HUES48 (cell line): Measurements from ENCODE around the gene PLEKHA1.

Source experiments
- H3K27ac ChIP-seq: one replicate; pipeline ENCODE4 v1.7.0; 2013; ENCODE audit warnings: low read depth, low read length, inconsistent platforms
- H3K27me3 ChIP-seq: 2 replicates; pipeline ENCODE4 v1.6.1; 2013; ENCODE audit warnings: mild to moderate bottlenecking, low read length; ENCODE audit not compliant: control insufficient read depth, insufficient read depth
- H3K36me3 ChIP-seq: 2 replicates; pipeline ENCODE4 v1.6.1; 2013; ENCODE audit warnings: low read length; ENCODE audit not compliant: control insufficient read depth, insufficient read depth
- H3K4me1 ChIP-seq: 2 replicates; pipeline ENCODE4 v1.6.1; 2013; ENCODE audit warnings: mild to moderate bottlenecking, low read length; ENCODE audit not compliant: control insufficient read depth, insufficient read depth
- H3K4me3 ChIP-seq: 2 replicates; pipeline ENCODE4 v1.5.1; 2013; ENCODE audit warnings: mild to moderate bottlenecking, low read depth, low read length
- H3K9ac ChIP-seq: 2 replicates; pipeline ENCODE4 v1.6.1; 2013; ENCODE audit warnings: mild to moderate bottlenecking, low read depth, low read length, moderate library complexity
- H3K9me3 ChIP-seq: 2 replicates; pipeline ENCODE4 v1.6.1; 2013; ENCODE audit warnings: low read length; ENCODE audit not compliant: control insufficient read depth, insufficient read depth

The PLEKHA1 gene

DNA sequence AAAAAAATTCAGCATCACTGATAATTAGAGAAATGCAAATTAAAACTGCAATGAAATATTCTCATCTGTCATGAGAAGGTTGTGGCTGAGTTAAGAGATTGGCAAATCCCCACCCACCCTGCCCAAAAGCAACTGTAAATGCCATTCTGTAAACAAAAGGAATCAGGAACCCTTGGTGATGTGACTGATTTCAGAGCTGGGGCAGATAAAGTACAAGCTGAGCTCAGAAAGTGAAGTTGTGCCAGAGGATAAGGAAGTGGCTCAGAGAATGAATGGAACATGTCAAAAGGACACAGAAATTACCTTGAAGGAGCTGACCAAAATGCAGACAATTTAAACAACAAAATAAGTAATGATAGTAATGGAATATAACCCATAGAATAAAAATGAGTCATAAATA is 47.2 kb downstream of the PLEKHA1 start:
- H3K4me1 ChIP-seq = peaks cover 14% of the 10 kb centered on the region; the same call in 1 of the 2 replicates
- H3K4me3 ChIP-seq = no peak overlapping the region
- H3K27me3 ChIP-seq = no peaks in the 10 kb centered on the region
- H3K9ac ChIP-seq = no peak overlapping the region
- no peaks in the 10 kb centered on the region for H3K9me3 ChIP-seq
- H3K27ac ChIP-seq = no peak overlapping the region
- peaks cover 60% of the 10 kb centered on the region for H3K36me3 ChIP-seq

DNA sequence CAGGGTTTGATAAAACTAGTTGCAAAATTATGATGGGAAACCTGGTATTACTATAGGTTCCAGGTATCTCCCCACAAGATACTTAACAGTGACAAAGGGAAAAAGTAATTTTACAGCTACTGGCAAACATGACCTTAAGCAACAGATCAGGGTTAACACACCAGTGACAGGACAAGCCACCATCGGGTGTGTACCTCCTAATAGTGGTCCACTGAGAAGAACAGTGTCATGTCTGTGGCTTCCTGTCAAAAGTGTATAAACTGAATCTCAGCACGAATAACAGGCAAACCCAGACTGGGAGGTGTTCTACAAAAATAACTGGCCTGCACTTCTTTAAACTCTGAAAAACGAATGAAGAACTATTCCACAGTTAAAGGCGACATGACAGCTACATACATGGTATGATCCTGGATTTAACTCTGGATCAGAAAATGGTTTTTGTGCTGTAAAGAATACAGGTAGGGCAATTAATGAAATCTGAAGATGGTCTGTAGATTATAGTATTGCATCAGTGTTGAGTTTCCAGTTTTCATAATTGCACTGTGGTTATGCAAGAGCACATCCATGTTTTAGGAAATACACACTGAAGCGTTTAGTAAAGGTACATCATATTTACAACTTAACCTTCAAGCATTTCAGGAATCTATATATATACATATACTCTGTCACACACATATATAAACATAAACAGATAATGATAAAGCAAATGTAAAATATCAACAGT is 47.9 kb downstream of the PLEKHA1 start:
- H3K27me3 ChIP-seq = no peaks in the 10 kb centered on the region
- no peaks in the 10 kb centered on the region for H3K9me3 ChIP-seq
- H3K27ac ChIP-seq = no peak overlapping the region
- H3K36me3 ChIP-seq = peaks cover 61% of the 10 kb centered on the region
- no peak overlapping the region for H3K9ac ChIP-seq
- H3K4me1 ChIP-seq = peaks cover 14% of the 10 kb centered on the region; the same call in 1 of the 2 replicates
- H3K4me3 ChIP-seq = no peak overlapping the region

DNA sequence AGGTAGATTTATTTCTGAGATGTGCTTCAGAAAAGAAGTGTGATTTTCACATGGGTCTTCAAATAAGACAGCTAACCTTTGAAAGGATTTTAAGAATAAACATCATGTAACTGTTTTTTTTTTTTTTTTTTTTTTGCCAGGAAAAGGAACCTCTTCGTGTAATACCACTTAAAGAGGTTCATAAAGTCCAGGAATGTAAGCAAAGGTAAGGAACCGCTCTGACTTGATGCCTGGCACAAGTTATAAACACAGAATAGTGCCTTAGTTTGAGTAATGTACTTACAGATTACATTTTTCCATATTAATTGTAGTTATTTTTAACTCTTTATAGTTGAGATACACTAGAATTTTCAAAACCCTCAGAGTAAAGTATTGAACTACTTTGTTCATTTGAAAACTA is 49.6 kb downstream of the PLEKHA1 start:
- Histone ChIP-seq H3K9me3 (no peaks in the 10 kb centered on the region), H3K36me3 (peaks cover 61% of the 10 kb centered on the region), H3K4me1 (peaks cover 9% of the 10 kb centered on the region; the same call in 1 of the 2 replicates), H3K9ac (no peak overlapping the region), H3K27me3 (no peaks in the 10 kb centered on the region), H3K27ac (no peak overlapping the region), H3K4me3 (no peak overlapping the region)

DNA sequence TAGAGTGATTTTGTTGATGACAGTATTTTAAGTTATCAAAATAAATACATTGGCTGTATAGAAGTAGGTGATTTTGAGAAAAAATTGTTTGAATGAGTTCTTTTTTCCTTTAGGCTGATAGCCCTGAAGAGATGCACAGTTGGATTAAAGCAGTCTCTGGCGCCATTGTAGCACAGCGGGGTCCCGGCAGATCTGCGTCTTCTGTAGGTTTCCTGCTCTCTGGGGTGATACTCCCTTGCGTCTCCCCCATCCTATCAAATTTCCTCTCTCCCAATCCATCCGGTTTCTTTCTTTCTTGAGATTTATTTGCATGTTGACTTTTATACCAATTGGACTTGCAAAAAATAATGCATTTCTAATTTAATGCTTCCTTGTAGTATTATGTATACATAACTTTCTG is 52.3 kb downstream of the PLEKHA1 start:
- no peaks in the 10 kb centered on the region for H3K9me3 ChIP-seq
- no peak overlapping the region for H3K4me3 ChIP-seq
- H3K9ac ChIP-seq = no peak overlapping the region
- H3K36me3 ChIP-seq = peaks cover 62% of the 10 kb centered on the region
- H3K27me3 ChIP-seq = no peaks in the 10 kb centered on the region
- H3K4me1 ChIP-seq = no peaks in the 10 kb centered on the region
- H3K27ac ChIP-seq = no peak overlapping the region

DNA sequence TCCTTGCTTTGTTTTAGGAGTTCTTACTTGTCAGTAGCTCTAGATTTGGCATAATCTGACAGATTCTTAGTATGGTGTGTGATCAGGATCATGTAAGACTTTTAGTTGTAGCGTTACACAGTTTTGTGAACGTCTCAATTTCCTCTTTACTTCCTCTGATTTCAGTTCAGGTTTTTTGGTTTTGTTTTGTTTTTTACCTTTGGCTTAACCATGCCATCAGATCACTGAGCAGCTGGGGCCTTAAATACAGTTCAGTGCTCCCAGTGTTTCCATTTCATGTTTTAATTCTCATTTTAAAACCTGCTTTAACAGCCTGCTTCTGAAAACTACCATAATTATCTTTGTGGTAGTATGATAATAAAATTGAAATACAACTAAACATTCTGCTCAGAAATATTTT is 52.8 kb downstream of the PLEKHA1 start:
- H3K9ac ChIP-seq = no peak overlapping the region
- no peaks in the 10 kb centered on the region for H3K9me3 ChIP-seq
- no peak overlapping the region for H3K4me3 ChIP-seq
- H3K4me1 ChIP-seq = no peaks in the 10 kb centered on the region
- no peaks in the 10 kb centered on the region for H3K27me3 ChIP-seq
- H3K27ac ChIP-seq = no peak overlapping the region
- peaks cover 63% of the 10 kb centered on the region for H3K36me3 ChIP-seq

DNA sequence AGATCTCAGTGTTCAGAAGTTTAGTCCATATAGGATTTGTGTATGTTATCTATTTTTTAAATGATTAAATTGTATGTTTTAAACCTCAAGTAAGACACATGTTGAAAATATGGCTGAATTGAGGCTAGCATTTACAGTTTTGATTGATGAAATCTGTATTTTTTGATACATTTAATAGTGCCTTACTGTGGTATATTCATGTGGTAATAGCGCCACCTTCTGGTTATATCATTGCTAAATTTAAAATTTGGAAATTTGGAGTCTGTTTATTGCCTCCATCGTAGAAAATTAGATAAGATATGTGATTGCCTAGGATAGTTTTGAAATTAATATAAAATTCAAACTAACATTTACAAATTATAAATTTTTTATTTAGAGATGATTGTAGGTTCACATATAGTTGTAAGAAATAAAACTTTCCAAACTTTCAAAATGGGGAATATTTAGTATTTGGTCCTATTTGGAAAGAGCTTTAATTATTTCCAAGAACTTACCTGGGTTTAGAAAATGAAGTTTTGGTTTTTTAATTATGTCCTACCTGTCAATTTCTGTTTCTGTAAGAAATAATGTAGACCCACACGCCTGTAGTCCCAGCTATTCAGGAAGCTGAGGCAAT is 60.8 kb downstream of the PLEKHA1 start:
- Histone ChIP-seq H3K27me3 (no peaks in the 10 kb centered on the region), H3K4me1 (no peaks in the 10 kb centered on the region), H3K9ac (no peak overlapping the region), H3K27ac (no peak overlapping the region), H3K36me3 (peaks cover 16% of the 10 kb centered on the region), H3K9me3 (no peaks in the 10 kb centered on the region), H3K4me3 (no peak overlapping the region)

DNA sequence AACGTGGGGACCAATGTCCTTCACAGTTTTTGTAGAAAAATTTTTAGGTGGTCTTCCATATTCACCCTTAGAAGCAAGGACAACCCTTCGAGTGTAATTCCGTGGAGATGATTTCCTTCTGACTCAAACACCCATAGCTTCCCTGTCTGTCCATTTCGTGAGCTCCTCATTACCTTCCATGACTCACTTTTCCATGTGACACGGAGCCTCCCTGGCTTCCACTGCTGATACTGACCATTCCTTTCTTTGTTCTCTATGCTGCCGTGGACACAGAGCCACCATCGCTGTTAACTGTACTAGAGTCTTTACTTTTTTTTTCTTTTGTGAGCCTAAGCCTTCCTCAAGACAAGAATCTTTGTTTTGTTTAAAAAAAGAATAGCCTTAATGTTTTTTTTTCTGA is 67.5 kb downstream of the PLEKHA1 start:
- Histone ChIP-seq H3K36me3 (no peaks in the 10 kb centered on the region), H3K27ac (no peak overlapping the region), H3K4me3 (no peak overlapping the region), H3K27me3 (no peaks in the 10 kb centered on the region), H3K9me3 (peaks cover 4% of the 10 kb centered on the region), H3K9ac (no peak overlapping the region), H3K4me1 (no peaks in the 10 kb centered on the region)

DNA sequence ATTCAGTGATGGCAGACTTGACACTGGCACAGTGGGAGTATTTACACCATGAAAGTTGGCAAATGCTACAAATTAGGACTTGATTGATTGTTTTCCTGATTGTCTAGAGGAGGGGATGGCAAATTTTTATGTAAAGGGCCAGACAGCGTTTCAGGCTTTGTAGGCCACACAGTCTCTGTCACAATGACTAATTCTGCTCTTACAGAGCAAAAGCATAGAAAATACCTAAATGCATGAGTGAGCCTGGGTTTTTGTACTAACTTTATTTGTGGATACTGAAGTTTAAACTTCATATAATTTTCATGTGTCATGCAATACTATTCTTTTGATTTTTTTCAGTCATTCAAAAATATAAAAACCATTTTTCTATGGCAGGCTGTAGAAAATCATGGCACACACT is 71.0 kb downstream of the PLEKHA1 start:
- no peak overlapping the region for H3K27ac ChIP-seq
- H3K4me1 ChIP-seq = no peaks in the 10 kb centered on the region
- no peaks in the 10 kb centered on the region for H3K27me3 ChIP-seq
- H3K9me3 ChIP-seq = peaks cover 4% of the 10 kb centered on the region
- H3K9ac ChIP-seq = no peak overlapping the region
- H3K4me3 ChIP-seq = no peak overlapping the region
- no peaks in the 10 kb centered on the region for H3K36me3 ChIP-seq

DNA sequence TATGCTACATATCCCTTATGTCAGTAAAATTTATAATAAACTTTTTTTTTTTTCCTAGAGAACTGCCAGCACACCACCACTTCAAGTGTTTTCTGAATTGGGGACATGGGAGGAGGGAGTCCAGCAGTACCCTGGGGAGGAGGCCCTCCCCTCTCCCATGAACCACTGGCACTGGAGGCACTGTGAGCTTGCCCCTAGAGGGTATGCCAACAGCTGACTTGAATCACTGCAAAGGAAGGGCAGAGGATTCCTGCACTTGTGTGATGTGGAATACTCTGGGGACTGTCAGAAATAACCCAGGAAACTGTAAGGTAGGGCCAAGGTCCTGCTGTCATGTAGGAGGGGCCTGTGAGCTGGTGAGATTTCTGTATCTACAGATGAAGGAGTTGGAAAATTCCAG is 71.4 kb downstream of the PLEKHA1 start:
- H3K27ac ChIP-seq = no peak overlapping the region
- no peak overlapping the region for H3K4me3 ChIP-seq
- H3K4me1 ChIP-seq = no peaks in the 10 kb centered on the region

DNA sequence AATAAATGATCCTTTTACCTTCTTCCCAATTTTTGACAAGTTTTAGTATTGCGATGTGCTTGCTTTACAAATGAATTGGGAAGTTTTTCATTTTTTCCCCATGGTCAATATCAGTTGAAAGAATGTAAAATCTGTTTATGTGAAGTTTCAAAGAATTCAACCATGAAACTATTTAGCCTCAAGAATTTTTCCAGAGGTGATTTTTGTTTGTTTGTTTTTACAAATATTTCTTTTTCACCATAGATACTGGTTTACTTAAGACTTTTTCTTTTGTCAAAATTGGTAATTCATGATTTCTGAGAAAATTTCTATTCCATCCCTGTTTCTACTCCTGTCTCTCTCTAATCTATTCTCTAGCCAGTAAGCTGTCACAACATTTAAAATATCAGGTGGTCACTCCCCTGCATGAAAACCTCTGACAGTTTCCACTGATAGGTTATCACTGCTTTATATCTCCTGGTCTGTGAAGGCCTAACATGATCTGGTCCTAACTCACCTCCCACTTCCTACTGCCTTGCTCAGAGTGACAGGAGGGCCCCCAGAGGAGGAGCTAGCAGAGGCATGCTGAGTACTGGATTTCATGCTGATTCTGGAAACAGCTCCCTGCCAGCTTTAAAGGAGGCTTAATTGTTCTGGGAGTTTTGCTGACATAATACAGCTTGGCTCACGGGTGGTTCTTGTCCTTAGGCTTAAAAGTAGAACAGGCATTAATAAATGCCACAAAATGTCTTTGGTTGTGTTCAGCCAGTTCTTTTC is 72.3 kb downstream of the PLEKHA1 start:
- Histone ChIP-seq H3K27ac (no peak overlapping the region), H3K9ac (no peak overlapping the region), H3K36me3 (no peaks in the 10 kb centered on the region), H3K4me1 (no peaks in the 10 kb centered on the region), H3K4me3 (no peak overlapping the region), H3K9me3 (peaks cover 4% of the 10 kb centered on the region), H3K27me3 (no peaks in the 10 kb centered on the region)

More for the DNA sequence above, 71.4 kb downstream of the PLEKHA1 start:
- Histone ChIP-seq H3K27me3 (no peaks in the 10 kb centered on the region), H3K9ac (no peak overlapping the region), H3K36me3 (no peaks in the 10 kb centered on the region), H3K9me3 (peaks cover 4% of the 10 kb centered on the region)

DNA sequence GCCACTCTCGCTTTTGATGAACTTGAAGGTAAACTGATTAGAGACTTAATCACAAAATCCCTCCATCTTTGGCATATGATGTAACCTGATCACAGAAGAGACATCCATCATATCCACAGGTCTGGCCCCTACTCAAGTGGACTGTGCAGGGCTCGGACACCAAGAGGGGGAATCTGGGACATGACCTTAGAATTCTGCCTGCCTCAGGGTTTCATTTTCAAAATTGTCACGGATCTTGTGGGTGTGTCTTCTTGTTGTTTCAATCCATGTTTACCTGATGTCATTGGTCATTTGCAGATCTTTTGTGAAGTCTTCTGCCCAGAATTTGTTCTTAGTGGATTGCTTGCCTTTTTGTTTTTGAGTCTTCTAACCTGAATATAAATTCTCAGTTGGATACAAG is 74.1 kb downstream of the PLEKHA1 start:
- H3K9me3 ChIP-seq = peaks cover 4% of the 10 kb centered on the region
- no peak overlapping the region for H3K9ac ChIP-seq
- no peaks in the 10 kb centered on the region for H3K4me1 ChIP-seq
- no peak overlapping the region for H3K27ac ChIP-seq
- H3K36me3 ChIP-seq = no peaks in the 10 kb centered on the region
- H3K27me3 ChIP-seq = no peaks in the 10 kb centered on the region
- no peak overlapping the region for H3K4me3 ChIP-seq
